ENCODE results near the gene FAR1.

The FAR1 gene

GRCh38 chr11:13669544-13670488, 1.3 kb downstream of the FAR1 start:
- DNase-seq (ENCODE audit: low spot score), result no peak
- no peak for FAIRE-seq

GRCh38 chr11:13672576-13673210, 4.2 kb downstream of the FAR1 start:
- FAIRE-seq, result no peak

GRCh38 chr11:13674799-13675509, 6.5 kb downstream of the FAR1 start:
- DNase-seq (ENCODE audit: low spot score) (no peak), FAIRE-seq (no peak)

More at GRCh38 chr11:13672576-13673210, 4.2 kb downstream of the FAR1 start:
- DNase-seq (ENCODE audit: low spot score), result no peak

GRCh38 chr11:13676576-13676975, 8.1 kb downstream of the FAR1 start:
- FAIRE-seq, result no peak
- no peak for DNase-seq (ENCODE audit: low spot score)

GRCh38 chr11:13679768-13680167, 11.3 kb downstream of the FAR1 start:
- no peak for DNase-seq (ENCODE audit: low spot score)

GRCh38 chr11:13680501-13681264, 12.2 kb downstream of the FAR1 start:
- no peak for FAIRE-seq
- DNase-seq (ENCODE audit: low spot score), result no peak

More at GRCh38 chr11:13679768-13680167, 11.3 kb downstream of the FAR1 start:
- no peak for FAIRE-seq

GRCh38 chr11:13681446-13681845, 13.0 kb downstream of the FAR1 start:
- FAIRE-seq, result no peak

GRCh38 chr11:13682212-13682611, 13.7 kb downstream of the FAR1 start:
- DNase-seq (ENCODE audit: low spot score), result no peak
- FAIRE-seq, result no peak

More at GRCh38 chr11:13681446-13681845, 13.0 kb downstream of the FAR1 start:
- no peak for DNase-seq (ENCODE audit: low spot score)

- DNase-seq (ENCODE audit: low spot score) (no peak), FAIRE-seq (no peak)
These were observed 17.1 kb downstream of the FAR1 start for GRCh38 chr11:13685461-13686108.

- DNase-seq (ENCODE audit: low spot score) (no peak), FAIRE-seq (no peak)
These were observed 18.3 kb downstream of the FAR1 start for GRCh38 chr11:13686776-13687175.

GRCh38 chr11:13687271-13687670, 18.8 kb downstream of the FAR1 start:
- FAIRE-seq (no peak), DNase-seq (ENCODE audit: low spot score) (no peak)

- FAIRE-seq, result no peak
- no peak for DNase-seq (ENCODE audit: low spot score)
These were observed 22.9 kb downstream of the FAR1 start for GRCh38 chr11:13691286-13691899.

GRCh38 chr11:13692172-13692571, 23.7 kb downstream of the FAR1 start:
- FAIRE-seq (no peak), DNase-seq (ENCODE audit: low spot score) (no peak)

- no peak for FAIRE-seq
These were observed 25.6 kb downstream of the FAR1 start for GRCh38 chr11:13694115-13694514.

GRCh38 chr11:13695886-13696285, 27.4 kb downstream of the FAR1 start:
- no peak for FAIRE-seq

More at GRCh38 chr11:13694115-13694514, 25.6 kb downstream of the FAR1 start:
- DNase-seq (ENCODE audit: low spot score), result no peak

GRCh38 chr11:13697710-13698109, 29.2 kb downstream of the FAR1 start:
- DNase-seq (ENCODE audit: low spot score), result no peak
- FAIRE-seq, result no peak

More at GRCh38 chr11:13695886-13696285, 27.4 kb downstream of the FAR1 start:
- no peak for DNase-seq (ENCODE audit: low spot score)

GRCh38 chr11:13698132-13698531, 29.7 kb downstream of the FAR1 start:
- DNase-seq (ENCODE audit: low spot score) (no peak), FAIRE-seq (no peak)

- FAIRE-seq (no peak), DNase-seq (ENCODE audit: low spot score) (no peak)
These were observed 30.6 kb downstream of the FAR1 start for GRCh38 chr11:13699041-13699440.

- FAIRE-seq, result no peak
- no peak for DNase-seq (ENCODE audit: low spot score)
These were observed 31.4 kb downstream of the FAR1 start for GRCh38 chr11:13699870-13700269.

- no peak for DNase-seq (ENCODE audit: low spot score)
- no peak for FAIRE-seq
These were observed 33.0 kb downstream of the FAR1 start for GRCh38 chr11:13701506-13701905.

Data from urothelium cell line (cell line).